Upper lobe of left lung (tissue), 4 donors: ENCODE results near the gene TBP.

ENCODE experiments used
- EP300 ChIP-seq, 4 donors: sonication (generic); formaldehyde crosslinking; IDR thresholded peaks; one replicate each; pipeline ENCODE4 v1.5.1; 2017; ENCODE audit warnings: antibody characterized with exemption in 4 of 4, control low read depth in 2 of 4
- POLR2A ChIP-seq, 4 donors: fragments of 450-650 bp; IDR thresholded peaks; one replicate each; pipeline ENCODE4 v1.5.1; 2016 to 2017; ENCODE audit warnings: antibody characterized with exemption in 4 of 4, mild to moderate bottlenecking in 2 of 4
- POLR2AphosphoS5 ChIP-seq, 2 donors: sonication (generic); formaldehyde crosslinking; IDR thresholded peaks; one replicate each; pipeline ENCODE4 v1.5.1; 2017; ENCODE audit warnings: antibody characterized with exemption in 2 of 2
- TF ChIP-seq, protein P1 (sequence below), 6 experiments: fragments of 450-650 bp in 4 of 6; fragments of 200-600 bp in 2 of 6; sonication (generic) in 2 of 6; IDR thresholded peaks; one replicate each; pipeline ENCODE4 v1.5.1; 2016 to 2019; ENCODE audit warnings: antibody characterized with exemption in 6 of 6

DNA sequence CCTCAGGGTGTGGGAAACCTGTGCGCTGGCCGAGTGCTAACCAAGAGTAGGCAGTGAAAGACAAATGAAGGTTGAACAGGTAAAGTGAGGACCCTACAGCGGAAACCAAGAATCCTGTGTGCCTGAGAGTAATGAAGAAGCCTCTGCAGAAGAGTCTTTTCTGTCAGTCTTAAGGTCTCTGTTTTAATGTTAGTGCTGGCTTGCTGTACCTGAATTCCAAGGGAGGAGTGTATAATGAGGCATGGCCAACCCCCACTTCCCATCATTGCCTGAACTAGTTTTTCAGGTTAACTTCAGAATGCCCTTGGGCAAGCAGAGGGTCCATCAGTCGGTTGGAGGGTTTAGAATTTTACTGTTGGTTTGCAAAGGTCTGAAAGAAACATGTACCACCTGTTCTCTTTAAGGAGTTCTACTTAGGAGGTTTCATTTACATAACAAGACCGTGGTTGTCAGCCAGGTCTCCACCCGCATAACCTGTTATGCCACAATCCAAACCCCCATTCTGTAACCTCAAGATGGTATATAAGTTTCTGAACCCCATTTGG lies 30.9 kb downstream of the TBP start:
- TF ChIP-seq POLR2A (IDR thresholded peaks at IDR 0.05) (no peak), EP300 (IDR thresholded peaks at IDR 0.05) (no peak), POLR2AphosphoS5 (IDR thresholded peaks at IDR 0.05) (no peak)
- TF ChIP-seq, protein P1, sequence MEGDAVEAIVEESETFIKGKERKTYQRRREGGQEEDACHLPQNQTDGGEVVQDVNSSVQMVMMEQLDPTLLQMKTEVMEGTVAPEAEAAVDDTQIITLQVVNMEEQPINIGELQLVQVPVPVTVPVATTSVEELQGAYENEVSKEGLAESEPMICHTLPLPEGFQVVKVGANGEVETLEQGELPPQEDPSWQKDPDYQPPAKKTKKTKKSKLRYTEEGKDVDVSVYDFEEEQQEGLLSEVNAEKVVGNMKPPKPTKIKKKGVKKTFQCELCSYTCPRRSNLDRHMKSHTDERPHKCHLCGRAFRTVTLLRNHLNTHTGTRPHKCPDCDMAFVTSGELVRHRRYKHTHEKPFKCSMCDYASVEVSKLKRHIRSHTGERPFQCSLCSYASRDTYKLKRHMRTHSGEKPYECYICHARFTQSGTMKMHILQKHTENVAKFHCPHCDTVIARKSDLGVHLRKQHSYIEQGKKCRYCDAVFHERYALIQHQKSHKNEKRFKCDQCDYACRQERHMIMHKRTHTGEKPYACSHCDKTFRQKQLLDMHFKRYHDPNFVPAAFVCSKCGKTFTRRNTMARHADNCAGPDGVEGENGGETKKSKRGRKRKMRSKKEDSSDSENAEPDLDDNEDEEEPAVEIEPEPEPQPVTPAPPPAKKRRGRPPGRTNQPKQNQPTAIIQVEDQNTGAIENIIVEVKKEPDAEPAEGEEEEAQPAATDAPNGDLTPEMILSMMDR (IDR thresholded peaks at IDR 0.05) = no peak
